ENCODE results near the gene NBDY.

DNA sequence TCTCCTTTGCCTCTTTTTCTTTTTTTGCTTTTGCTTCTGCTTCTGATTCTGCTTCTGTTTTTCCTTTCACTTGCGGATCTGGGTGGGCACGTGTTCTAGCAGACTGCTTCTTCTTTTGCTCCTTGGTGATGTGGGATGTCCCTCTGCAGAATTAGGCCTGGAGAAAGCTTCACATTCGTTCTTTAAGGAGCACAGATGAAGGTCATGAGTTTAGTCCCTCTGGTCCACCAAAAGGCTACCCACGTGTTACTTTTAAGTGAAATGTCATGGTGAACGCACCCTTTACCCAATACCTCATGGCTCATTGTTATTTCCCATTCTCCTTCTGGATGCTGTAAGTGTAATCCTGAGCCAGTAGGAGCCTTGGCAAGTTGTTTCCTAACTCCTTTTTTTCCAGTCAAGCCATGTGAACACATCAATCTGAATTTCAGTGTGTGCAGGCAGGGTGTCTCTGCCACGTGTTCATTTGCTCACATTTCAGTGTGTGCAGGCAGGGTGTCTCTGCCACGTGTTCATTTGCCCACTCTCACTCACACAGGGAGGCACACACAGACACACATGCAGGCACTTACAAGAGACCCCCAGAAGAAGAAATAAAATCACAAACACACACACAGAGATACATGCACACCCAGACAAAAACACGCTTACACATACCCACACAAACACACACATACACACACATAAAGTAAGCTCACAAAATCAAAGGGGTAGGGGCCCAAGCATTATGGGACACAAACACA is 36.9 kb downstream of the NBDY start:
- TF ChIP-seq RAD21 (conservative IDR thresholded peaks at IDR 0.05 in 1 of 2, IDR thresholded peaks at IDR 0.05 in 1 of 2) (no peak), HDAC2 (IDR thresholded peaks at IDR 0.05) (no peak), JUN (IDR thresholded peaks at IDR 0.05) (no peak), CTCF (IDR thresholded peaks at IDR 0.05) (no peak), FOSB (CRISPR knock-in tag; IDR thresholded peaks at IDR 0.05) (no peak), EP300 (IDR thresholded peaks at IDR 0.05) (no peak), PBX3 (IDR thresholded peaks at IDR 0.05) (no peak), MAFK (IDR thresholded peaks at IDR 0.05; ENCODE audit: partially characterized antibody) (no peak), SREBF2 (IDR thresholded peaks at IDR 0.05) (no peak), PHF8 (IDR thresholded peaks at IDR 0.05; ENCODE audit: borderline replicate concordance, low read depth) (no peak), CHD4 (IDR thresholded peaks at IDR 0.05; ENCODE audit: borderline replicate concordance) (no peak), ELK1 (IDR thresholded peaks at IDR 0.05; ENCODE audit: low read depth, low read length) (no peak)
